ENCODE results near the gene HOXA9. TPM values are rescaled to one million over a fixed set of nuclear protein-coding genes. Genes with fewer than 3 reads are reported as not detected.

HOXA9 gene
- total RNA-seq, 1 donor from 2014 or later = not detected

- peaks cover 2% of the 10 kb centered on the region for H3K36me3 Mint-ChIP-seq (ENCODE audit: low read depth)
- no peak overlapping the region for H3K4me3 Mint-ChIP-seq
- H3K4me1 Mint-ChIP-seq (ENCODE audit: low read depth) = peaks cover 6% of the 10 kb centered on the region
- intact Hi-C loops (cut with micrococcal nuclease) = loop anchor here (1.0 kb wide), 1 partner anchor 17 kb away; no protein-coding TSS in a partner anchor
- peak overlapping the region; percentile 58 for H3K27ac Mint-ChIP-seq
- peaks cover 75% of the 10 kb centered on the region for H3K27me3 Mint-ChIP-seq (ENCODE audit: insufficient read depth)
- no peak for DNase-seq (ENCODE audit: low spot score)
- no peaks in the 10 kb centered on the region for H3K9me3 Mint-ChIP-seq
Measured at GRCh38 chr7:27166531-27167505, 1.5 kb upstream of the HOXA9 start.

GRCh38 chr7:27165996-27166530 lies 726 bp upstream of the HOXA9 start:
- intact Hi-C loops (cut with micrococcal nuclease) = no loop called here
- H3K4me3 Mint-ChIP-seq = no peak overlapping the region
- H3K27ac Mint-ChIP-seq = peak overlapping the region; percentile 83
- peaks cover 74% of the 10 kb centered on the region for H3K27me3 Mint-ChIP-seq (ENCODE audit: insufficient read depth)
- H3K4me1 Mint-ChIP-seq (ENCODE audit: low read depth) = peaks cover 4% of the 10 kb centered on the region
- peaks cover 2% of the 10 kb centered on the region for H3K36me3 Mint-ChIP-seq (ENCODE audit: low read depth)
- no peak for DNase-seq (ENCODE audit: low spot score)
- H3K9me3 Mint-ChIP-seq = no peaks in the 10 kb centered on the region

- Mint-ChIP-seq H3K36me3 (ENCODE audit: low read depth) (peaks cover 2% of the 10 kb centered on the region), H3K4me3 (no peak overlapping the region), H3K27me3 (ENCODE audit: insufficient read depth) (peaks cover 77% of the 10 kb centered on the region), H3K4me1 (ENCODE audit: low read depth) (peaks cover 13% of the 10 kb centered on the region), H3K27ac (peak overlapping the region; percentile 61), H3K9me3 (no peaks in the 10 kb centered on the region)
- intact Hi-C loops (cut with micrococcal nuclease) = no loop called here
- no peak for DNase-seq (ENCODE audit: low spot score)
Measured at GRCh38 chr7:27164367-27165088, 809 bp downstream of the HOXA9 start.

- intact Hi-C loops (cut with micrococcal nuclease) = no loop called here
- no peaks in the 10 kb centered on the region for H3K9me3 Mint-ChIP-seq
- H3K4me3 Mint-ChIP-seq = no peak overlapping the region
- peaks cover 13% of the 10 kb centered on the region for H3K4me1 Mint-ChIP-seq (ENCODE audit: low read depth)
- H3K36me3 Mint-ChIP-seq (ENCODE audit: low read depth) = peaks cover 2% of the 10 kb centered on the region
- DNase-seq (ENCODE audit: low spot score) = no peak
- H3K27ac Mint-ChIP-seq = peak overlapping the region; percentile 61
- H3K27me3 Mint-ChIP-seq (ENCODE audit: insufficient read depth) = peaks cover 79% of the 10 kb centered on the region
Measured at GRCh38 chr7:27164045-27164366, 1.3 kb downstream of the HOXA9 start.

- H3K27ac Mint-ChIP-seq = peak overlapping the region; percentile 61
- no peaks in the 10 kb centered on the region for H3K36me3 Mint-ChIP-seq (ENCODE audit: low read depth)
- peaks cover 80% of the 10 kb centered on the region for H3K27me3 Mint-ChIP-seq (ENCODE audit: insufficient read depth)
- no peaks in the 10 kb centered on the region for H3K9me3 Mint-ChIP-seq
- H3K4me1 Mint-ChIP-seq (ENCODE audit: low read depth) = peaks cover 13% of the 10 kb centered on the region
- no peak overlapping the region for H3K4me3 Mint-ChIP-seq
- intact Hi-C loops (cut with micrococcal nuclease) = no loop called here
- no peak for DNase-seq (ENCODE audit: low spot score)
Measured at GRCh38 chr7:27163288-27164044, 1.9 kb downstream of the HOXA9 start.

GRCh38 chr7:27162561-27163287 lies 2.6 kb downstream of the HOXA9 start:
- Mint-ChIP-seq H3K27me3 (ENCODE audit: insufficient read depth) (peaks cover 79% of the 10 kb centered on the region), H3K4me1 (ENCODE audit: low read depth) (peaks cover 13% of the 10 kb centered on the region), H3K9me3 (no peaks in the 10 kb centered on the region), H3K27ac (no peak overlapping the region), H3K4me3 (no peak overlapping the region), H3K36me3 (ENCODE audit: low read depth) (no peaks in the 10 kb centered on the region)
- no peak for DNase-seq (ENCODE audit: low spot score)
- intact Hi-C loops (cut with micrococcal nuclease) = no loop called here

- Mint-ChIP-seq H3K9me3 (no peaks in the 10 kb centered on the region), H3K27ac (no peak overlapping the region), H3K27me3 (ENCODE audit: insufficient read depth) (peaks cover 79% of the 10 kb centered on the region), H3K4me3 (no peak overlapping the region), H3K36me3 (ENCODE audit: low read depth) (no peaks in the 10 kb centered on the region), H3K4me1 (ENCODE audit: low read depth) (peaks cover 13% of the 10 kb centered on the region)
- intact Hi-C loops (cut with micrococcal nuclease) = loop anchor here (1.0 to 2.0 kb wide), 10 partner anchors 9 to 1301 kb away; no protein-coding TSS in a partner anchor
- no peak for DNase-seq (ENCODE audit: low spot score)
Measured at GRCh38 chr7:27161721-27162560, 3.4 kb downstream of the HOXA9 start.

GRCh38 chr7:27161214-27161720 lies 4.1 kb downstream of the HOXA9 start:
- Mint-ChIP-seq H3K9me3 (no peaks in the 10 kb centered on the region), H3K4me1 (ENCODE audit: low read depth) (peaks cover 13% of the 10 kb centered on the region), H3K36me3 (ENCODE audit: low read depth) (no peaks in the 10 kb centered on the region), H3K4me3 (peak overlapping the region; percentile 31), H3K27ac (no peak overlapping the region), H3K27me3 (ENCODE audit: insufficient read depth) (peaks cover 79% of the 10 kb centered on the region)
- DNase-seq (ENCODE audit: low spot score) = no peak
- intact Hi-C loops (cut with micrococcal nuclease) = loop anchor here (1.0 to 2.0 kb wide), 10 partner anchors 8 to 1300 kb away; no protein-coding TSS in a partner anchor

GRCh38 chr7:27160546-27161213 lies 4.7 kb downstream of the HOXA9 start:
- H3K36me3 Mint-ChIP-seq (ENCODE audit: low read depth) = no peaks in the 10 kb centered on the region
- H3K27ac Mint-ChIP-seq = no peak overlapping the region
- peaks cover 77% of the 10 kb centered on the region for H3K27me3 Mint-ChIP-seq (ENCODE audit: insufficient read depth)
- intact Hi-C loops (cut with micrococcal nuclease) = loop anchor here (1.0 to 2.0 kb wide), 10 partner anchors 7 to 1300 kb away; no protein-coding TSS in a partner anchor
- peak overlapping the region; percentile 37 for H3K4me3 Mint-ChIP-seq
- no peaks in the 10 kb centered on the region for H3K9me3 Mint-ChIP-seq
- H3K4me1 Mint-ChIP-seq (ENCODE audit: low read depth) = peaks cover 11% of the 10 kb centered on the region
- DNase-seq (ENCODE audit: low spot score) = peak; percentile 63

- H3K9me3 Mint-ChIP-seq = no peaks in the 10 kb centered on the region
- H3K27me3 Mint-ChIP-seq (ENCODE audit: insufficient read depth) = peaks cover 78% of the 10 kb centered on the region
- intact Hi-C loops (cut with micrococcal nuclease) = loop anchor here (2.0 kb wide), 3 partner anchors 39 to 1299 kb away; no protein-coding TSS in a partner anchor
- H3K4me1 Mint-ChIP-seq (ENCODE audit: low read depth) = peaks cover 9% of the 10 kb centered on the region
- DNase-seq (ENCODE audit: low spot score) = no peak
- H3K4me3 Mint-ChIP-seq = peak overlapping the region; percentile 37
- H3K36me3 Mint-ChIP-seq (ENCODE audit: low read depth) = no peaks in the 10 kb centered on the region
- no peak overlapping the region for H3K27ac Mint-ChIP-seq
Measured at GRCh38 chr7:27160145-27160545, 5.2 kb downstream of the HOXA9 start.

Data from activated T-helper 1 cell treated with anti-CD3 and anti-CD28 coated beads, Interleukin-12 subunit alpha, Interleukin-12 subunit beta, Interleukin-2, Interleukin-4 antibody, amounts not matched to agents 30 ng/mL and 10 ng/mL and 1 ng/mL, durations not matched to agents 14 hours and 24 hours and 36 hours (primary cell).